Mucosa of rectum (tissue), 2 donors: Measurements from ENCODE around the gene KCNIP4.
"Not testable (repeated sequence)": the region's sequence is repeated elsewhere in the genome, so short reads cannot be mapped to it uniquely, and the experiment has no call there.

ENCODE experiments used
- H3K27ac ChIP-seq, 2 donors: one replicate each; pipeline ENCODE4 v1.7.0; 2013; ENCODE audit warnings: inconsistent platforms in 2 of 2, low read depth in 2 of 2, low read length in 2 of 2
- H3K27me3 ChIP-seq, 2 donors: one replicate each; pipeline ENCODE4 v1.7.0; 2013; ENCODE audit warnings: low read length in 2 of 2; ENCODE audit not compliant: control insufficient read depth in 2 of 2, insufficient read depth in 2 of 2
- H3K36me3 ChIP-seq, 2 donors: one replicate each; pipeline ENCODE4 v1.7.0; 2013; ENCODE audit warnings: low read length in 2 of 2; ENCODE audit not compliant: control insufficient read depth in 2 of 2, insufficient read depth in 2 of 2
- H3K4me1 ChIP-seq, 2 donors: one replicate each; pipeline ENCODE4 v1.7.0; 2013; ENCODE audit warnings: low read length in 2 of 2, mild to moderate bottlenecking in 1 of 2; ENCODE audit not compliant: control insufficient read depth in 2 of 2, insufficient read depth in 2 of 2
- H3K4me3 ChIP-seq, 2 donors: one replicate each; pipeline ENCODE4 v1.7.0; 2013; ENCODE audit warnings: low read length in 2 of 2
- H3K9ac ChIP-seq, 2 donors: one replicate each; pipeline ENCODE4 v1.7.0; 2013; ENCODE audit warnings: low read length in 2 of 2, low read depth in 1 of 2, mild to moderate bottlenecking in 1 of 2
- H3K9me3 ChIP-seq, 2 donors: one replicate each; pipeline ENCODE4 v1.7.0; 2013; ENCODE audit warnings: low read length in 2 of 2; ENCODE audit not compliant: control insufficient read depth in 2 of 2
- donor health status: healthy.
- donor health status: Normal muscosa, but diverticular disease.

The KCNIP4 gene

GRCh38 chr4:21948347-21949072 lies at the start of gene KCNIP4:
Gene KCNIP4, minus strand, starts transcription at chr4:21948772.
- Histone ChIP-seq H3K9ac (no peak within 1 kb of the TSS), H3K4me3 (peak within 1 kb of the TSS; percentile 47 to 50), H3K9me3 (no peaks in the 10 kb centered on the region), H3K27ac (no peak within 1 kb of the TSS), H3K4me1 (no peaks in the 10 kb centered on the region), H3K36me3 (no peaks in the 10 kb centered on the region), H3K27me3 (peaks cover 5 to 17% of the 10 kb centered on the region in 2 donors)

DNA sequence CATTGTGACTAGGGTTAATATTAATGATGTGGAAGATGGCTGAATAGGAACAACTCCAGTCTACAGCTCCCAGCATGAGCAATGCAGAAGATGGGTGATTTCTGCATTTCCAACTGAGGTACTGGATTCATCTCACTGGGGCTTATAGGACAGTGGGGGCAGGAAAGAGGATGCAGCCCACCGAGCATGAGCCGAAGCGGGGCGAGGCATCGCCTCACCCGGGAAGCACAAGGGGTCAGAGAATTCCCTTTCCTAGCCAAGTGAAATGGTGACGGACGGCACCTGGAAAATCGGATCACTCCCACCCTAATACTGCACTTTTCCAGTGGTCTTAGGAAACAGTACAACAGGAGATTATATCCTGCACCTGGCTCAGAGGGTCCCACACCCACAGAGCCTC lies 48.0 kb upstream of the KCNIP4 start:
- not testable (repeated sequence) for H3K9me3 ChIP-seq, H3K4me1 ChIP-seq, H3K36me3 ChIP-seq, H3K27me3 ChIP-seq, H3K9ac ChIP-seq, H3K27ac ChIP-seq, H3K4me3 ChIP-seq

GRCh38 chr4:21992330-21992729 lies 43.8 kb upstream of the KCNIP4 start:
- no peak overlapping the region for H3K9ac ChIP-seq
- no peak overlapping the region for H3K27ac ChIP-seq
- H3K4me1 ChIP-seq = no peaks in the 10 kb centered on the region
- H3K27me3 ChIP-seq = no peaks in the 10 kb centered on the region
- H3K36me3 ChIP-seq = no peaks in the 10 kb centered on the region
- no peaks in the 10 kb centered on the region for H3K9me3 ChIP-seq
- H3K4me3 ChIP-seq = no peak overlapping the region

DNA sequence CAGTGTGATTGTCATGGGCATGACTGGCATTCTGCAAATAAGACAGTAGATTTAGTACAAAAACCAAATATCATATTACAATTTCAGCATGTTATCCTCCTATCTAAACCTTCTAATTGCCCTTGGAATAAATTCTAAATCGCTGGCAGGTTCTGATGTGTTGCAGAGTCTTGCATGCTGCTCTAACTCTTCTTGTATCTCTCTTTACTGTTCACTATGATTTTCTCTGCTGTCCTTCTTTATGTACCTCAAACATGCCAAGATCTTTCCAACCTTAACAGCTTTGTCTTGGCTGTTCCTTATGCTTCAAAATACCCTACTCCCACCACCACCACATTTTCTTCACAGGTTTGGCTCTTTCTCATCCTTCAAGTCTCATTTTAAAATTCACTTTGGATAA lies 43.0 kb upstream of the KCNIP4 start:
- no peak overlapping the region for H3K9ac ChIP-seq
- no peaks in the 10 kb centered on the region for H3K4me1 ChIP-seq
- H3K27me3 ChIP-seq = no peaks in the 10 kb centered on the region
- no peak overlapping the region for H3K27ac ChIP-seq
- H3K4me3 ChIP-seq = no peak overlapping the region
- no peaks in the 10 kb centered on the region for H3K36me3 ChIP-seq
- no peaks in the 10 kb centered on the region for H3K9me3 ChIP-seq

- no peak overlapping the region for H3K4me3 ChIP-seq
- no peaks in the 10 kb centered on the region for H3K36me3 ChIP-seq
- no peaks in the 10 kb centered on the region for H3K27me3 ChIP-seq
- H3K27ac ChIP-seq = no peak overlapping the region
- H3K9me3 ChIP-seq = no peaks in the 10 kb centered on the region
- no peaks in the 10 kb centered on the region for H3K4me1 ChIP-seq
- H3K9ac ChIP-seq = no peak overlapping the region
Observed at GRCh38 chr4:21991050-21991449, 42.5 kb upstream of the KCNIP4 start.

DNA sequence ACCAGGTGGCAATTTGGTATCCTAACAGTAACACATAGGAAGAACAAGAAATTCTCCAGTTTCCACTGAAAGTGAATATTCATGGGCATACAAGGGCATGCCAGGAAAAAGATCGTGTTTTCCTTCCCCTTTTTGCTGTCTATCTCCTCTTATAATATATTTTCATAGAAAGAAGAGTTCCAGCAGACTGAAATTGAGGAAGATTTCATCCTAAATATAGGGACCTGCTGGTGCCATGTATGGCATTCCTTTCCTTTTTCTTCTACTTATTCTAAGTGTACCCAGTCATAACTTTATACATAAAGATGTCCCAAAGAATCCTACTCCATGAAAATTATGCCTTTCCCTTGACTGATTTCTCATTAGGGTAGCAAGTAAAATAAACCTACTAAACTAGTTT lies 40.8 kb upstream of the KCNIP4 start:
- no peak overlapping the region for H3K9ac ChIP-seq
- H3K27ac ChIP-seq = no peak overlapping the region
- no peaks in the 10 kb centered on the region for H3K9me3 ChIP-seq
- no peak overlapping the region for H3K4me3 ChIP-seq
- no peaks in the 10 kb centered on the region for H3K36me3 ChIP-seq
- H3K4me1 ChIP-seq = no peaks in the 10 kb centered on the region
- H3K27me3 ChIP-seq = no peaks in the 10 kb centered on the region

GRCh38 chr4:21986307-21986706 lies 37.7 kb upstream of the KCNIP4 start:
- Histone ChIP-seq H3K27ac (no peak overlapping the region), H3K36me3 (no peaks in the 10 kb centered on the region), H3K4me1 (no peaks in the 10 kb centered on the region), H3K9me3 (no peaks in the 10 kb centered on the region), H3K27me3 (no peaks in the 10 kb centered on the region), H3K4me3 (no peak overlapping the region), H3K9ac (no peak overlapping the region)

- H3K36me3 ChIP-seq = no peaks in the 10 kb centered on the region
- H3K9ac ChIP-seq = no peak overlapping the region
- no peaks in the 10 kb centered on the region for H3K4me1 ChIP-seq
- no peaks in the 10 kb centered on the region for H3K27me3 ChIP-seq
- H3K27ac ChIP-seq = no peak overlapping the region
- no peaks in the 10 kb centered on the region for H3K9me3 ChIP-seq
- no peak overlapping the region for H3K4me3 ChIP-seq
Observed at GRCh38 chr4:21982087-21982486, 33.5 kb upstream of the KCNIP4 start.

DNA sequence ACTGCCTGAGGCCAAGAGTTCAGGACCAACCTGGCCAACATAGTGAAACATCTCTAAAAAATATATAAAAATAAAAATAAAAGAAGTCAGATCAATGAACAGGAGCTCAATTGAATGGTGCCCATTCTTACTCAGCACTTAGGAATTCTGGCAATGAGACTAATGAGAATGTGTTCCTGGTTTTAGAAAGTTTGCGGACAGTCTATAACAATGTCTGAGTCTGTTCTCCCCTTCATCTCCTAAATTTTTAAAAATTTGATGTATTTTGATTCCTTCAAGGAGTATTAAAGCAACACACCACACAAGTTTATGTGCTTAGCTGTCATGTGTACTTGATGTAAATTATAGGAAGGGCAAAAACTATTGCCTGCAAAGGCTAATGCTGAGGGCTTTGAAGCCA lies 30.6 kb upstream of the KCNIP4 start:
- Histone ChIP-seq H3K27ac (no peak overlapping the region), H3K27me3 (no peaks in the 10 kb centered on the region), H3K9me3 (no peaks in the 10 kb centered on the region), H3K36me3 (no peaks in the 10 kb centered on the region), H3K4me1 (no peaks in the 10 kb centered on the region), H3K4me3 (no peak overlapping the region), H3K9ac (no peak overlapping the region)

DNA sequence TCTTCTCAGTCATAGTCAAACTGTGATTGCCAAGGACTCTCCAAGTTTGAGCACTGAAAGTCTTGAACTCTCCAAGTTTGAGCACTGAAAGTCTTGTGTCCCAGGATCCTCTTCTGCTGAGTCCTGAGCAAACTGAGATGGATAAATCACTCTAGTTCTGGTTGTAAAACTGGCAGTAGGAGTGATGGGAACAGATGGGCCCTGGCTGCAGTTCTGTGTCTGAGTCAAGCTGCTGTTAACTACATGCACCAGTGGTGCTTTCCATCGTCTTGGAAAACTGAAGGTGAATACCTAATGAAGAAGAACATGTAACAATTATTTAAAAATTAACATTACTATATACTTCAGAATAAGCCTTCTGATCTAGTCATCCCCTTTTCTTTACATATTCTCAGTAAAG lies 27.6 kb upstream of the KCNIP4 start:
- H3K27ac ChIP-seq = no peak overlapping the region
- H3K27me3 ChIP-seq = no peaks in the 10 kb centered on the region
- H3K9me3 ChIP-seq = no peaks in the 10 kb centered on the region
- H3K36me3 ChIP-seq = no peaks in the 10 kb centered on the region
- no peaks in the 10 kb centered on the region for H3K4me1 ChIP-seq
- no peak overlapping the region for H3K4me3 ChIP-seq
- no peak overlapping the region for H3K9ac ChIP-seq

DNA sequence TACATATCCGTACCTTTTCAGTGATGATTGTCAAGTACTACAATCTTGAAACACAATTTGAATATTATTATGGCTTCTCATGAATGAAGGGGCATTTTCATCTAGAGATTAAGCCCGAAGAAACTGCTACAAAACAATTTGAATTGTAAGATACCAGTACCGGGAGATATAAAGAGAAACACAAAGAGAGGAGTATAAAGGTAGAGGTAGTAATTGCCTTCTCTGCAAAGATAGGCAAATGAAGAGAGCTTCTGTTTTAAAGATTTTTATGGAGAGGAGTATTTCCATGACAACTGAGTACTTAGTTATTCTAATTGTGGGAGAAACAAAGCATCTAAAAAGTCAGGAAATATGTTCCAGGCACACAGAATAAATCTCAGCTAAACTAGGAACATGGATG lies 25.3 kb upstream of the KCNIP4 start:
- Histone ChIP-seq H3K27ac (no peak overlapping the region), H3K4me1 (no peaks in the 10 kb centered on the region), H3K36me3 (no peaks in the 10 kb centered on the region), H3K9ac (no peak overlapping the region), H3K27me3 (no peaks in the 10 kb centered on the region), H3K4me3 (no peak overlapping the region), H3K9me3 (no peaks in the 10 kb centered on the region)
